ENCODE measurements around the gene FOXL1.

DNA sequence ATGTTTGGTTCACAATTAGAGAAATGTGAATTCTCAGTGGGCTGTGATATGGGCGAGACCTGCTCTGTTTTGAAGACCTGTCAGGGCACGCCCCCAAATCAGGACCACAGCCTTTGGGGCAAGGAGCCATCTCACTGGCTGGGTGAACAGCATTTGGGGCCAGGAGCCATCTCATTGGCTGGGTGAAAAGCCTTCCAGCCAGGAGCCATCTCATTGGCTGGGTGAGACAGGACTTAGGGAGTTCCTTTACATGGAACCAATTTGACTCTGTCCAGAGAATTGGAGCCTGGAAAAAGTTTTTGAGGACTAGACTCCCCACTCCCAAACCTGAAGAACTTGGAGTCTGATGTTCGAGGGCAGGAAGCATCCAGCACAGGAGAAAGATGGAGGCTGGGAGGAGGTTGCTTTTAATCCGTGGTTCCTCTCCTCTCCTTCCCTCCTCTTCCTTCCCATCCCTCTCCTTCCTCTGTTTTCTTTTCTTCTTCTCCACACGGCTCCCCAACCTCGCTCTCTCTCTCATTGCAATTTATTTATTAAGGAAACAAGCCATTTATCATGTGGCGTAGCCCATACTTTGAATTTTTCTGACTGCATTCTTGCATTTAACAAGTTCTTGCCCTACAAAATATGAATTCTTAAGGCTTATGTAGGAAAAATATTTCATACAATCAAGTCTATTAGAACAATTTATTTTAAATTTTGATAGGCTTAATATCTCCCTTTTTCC, 19.7 kb downstream of the FOXL1 start:
- TF ChIP-seq EZH2 (IDR thresholded peaks at IDR 0.05) (no peak), POLR2AphosphoS5 (IDR thresholded peaks at IDR 0.05; ENCODE audit: borderline replicate concordance, low read depth, low read length) (no peak), FOXP2 (optimal IDR thresholded peaks at IDR 0.05; ENCODE audit: control extremely low read depth, extremely low read length, insufficient read depth) (no peak)
